SH-SY5Y (cell line): ENCODE data around the gene SOX12.

Experiments
- GATA2 ChIP-seq: IDR thresholded peaks from 2 replicates; pipeline ENCODE4 v1.6.1; 2011; ENCODE audit warnings: mild to moderate bottlenecking, low read depth, low read length
- GATA3 ChIP-seq: IDR thresholded peaks from 2 replicates; pipeline ENCODE4 v1.6.1; 2011; ENCODE audit warnings: low read depth, mild to moderate bottlenecking, low read length, moderate library complexity

- TF ChIP-seq GATA3 (no peak), GATA2 (no peak)
Observed at GRCh38 chr20:366719-367485, 41.5 kb downstream of the SOX12 start.
